ENCODE results near the gene RNMT.

DNA sequence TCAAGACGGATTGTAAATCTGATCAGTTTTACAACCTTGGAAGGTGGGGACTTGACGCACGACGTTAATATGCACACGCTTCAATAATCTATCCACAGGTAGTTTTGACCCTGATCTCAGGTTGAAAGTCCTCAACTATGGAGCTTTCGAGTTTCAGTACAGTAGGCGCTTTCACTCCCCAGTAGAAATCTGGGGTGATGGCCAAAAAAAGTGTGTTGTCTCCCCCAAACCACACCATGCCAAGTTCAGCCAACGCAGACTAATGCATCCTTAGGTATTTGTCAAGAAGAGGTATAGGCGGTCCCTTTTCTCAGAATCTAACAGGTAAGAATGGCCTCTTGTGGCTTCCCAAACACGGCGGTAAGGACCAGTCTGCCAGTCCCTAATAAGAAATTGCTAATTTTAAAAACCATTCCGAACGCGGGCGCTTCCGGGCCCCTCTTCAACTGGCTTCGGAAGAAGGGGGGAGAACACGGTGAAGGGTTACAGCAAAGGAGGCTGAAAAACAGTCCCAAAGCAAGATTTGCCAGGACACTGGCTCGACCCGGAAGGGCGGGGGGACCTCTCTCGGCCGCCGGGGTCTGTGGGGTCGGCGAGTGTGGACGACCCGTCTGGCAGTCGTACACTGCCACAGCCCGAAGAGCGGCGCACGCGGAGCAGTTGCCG, 774 bp upstream of the RNMT start:
- TF ChIP-seq, protein P1, sequence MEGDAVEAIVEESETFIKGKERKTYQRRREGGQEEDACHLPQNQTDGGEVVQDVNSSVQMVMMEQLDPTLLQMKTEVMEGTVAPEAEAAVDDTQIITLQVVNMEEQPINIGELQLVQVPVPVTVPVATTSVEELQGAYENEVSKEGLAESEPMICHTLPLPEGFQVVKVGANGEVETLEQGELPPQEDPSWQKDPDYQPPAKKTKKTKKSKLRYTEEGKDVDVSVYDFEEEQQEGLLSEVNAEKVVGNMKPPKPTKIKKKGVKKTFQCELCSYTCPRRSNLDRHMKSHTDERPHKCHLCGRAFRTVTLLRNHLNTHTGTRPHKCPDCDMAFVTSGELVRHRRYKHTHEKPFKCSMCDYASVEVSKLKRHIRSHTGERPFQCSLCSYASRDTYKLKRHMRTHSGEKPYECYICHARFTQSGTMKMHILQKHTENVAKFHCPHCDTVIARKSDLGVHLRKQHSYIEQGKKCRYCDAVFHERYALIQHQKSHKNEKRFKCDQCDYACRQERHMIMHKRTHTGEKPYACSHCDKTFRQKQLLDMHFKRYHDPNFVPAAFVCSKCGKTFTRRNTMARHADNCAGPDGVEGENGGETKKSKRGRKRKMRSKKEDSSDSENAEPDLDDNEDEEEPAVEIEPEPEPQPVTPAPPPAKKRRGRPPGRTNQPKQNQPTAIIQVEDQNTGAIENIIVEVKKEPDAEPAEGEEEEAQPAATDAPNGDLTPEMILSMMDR (IDR thresholded peaks at IDR 0.05; ENCODE audit: low read depth, low read length) = no peak
- no peak for TF ChIP-seq EZH2phosphoT487 (IDR thresholded peaks at IDR 0.05; ENCODE audit: low read depth)
